HCEC 1CT (cell line): Measurements from ENCODE around the gene C3orf33.
A peak's percentile ranks its signal among the peaks of the same experiment; 100 is the strongest.

Experiments used
- DNase-seq: peaks from one replicate; pipeline ENCODE4 v3.0.0-alpha.2; 2017

The C3orf33 gene

DNA sequence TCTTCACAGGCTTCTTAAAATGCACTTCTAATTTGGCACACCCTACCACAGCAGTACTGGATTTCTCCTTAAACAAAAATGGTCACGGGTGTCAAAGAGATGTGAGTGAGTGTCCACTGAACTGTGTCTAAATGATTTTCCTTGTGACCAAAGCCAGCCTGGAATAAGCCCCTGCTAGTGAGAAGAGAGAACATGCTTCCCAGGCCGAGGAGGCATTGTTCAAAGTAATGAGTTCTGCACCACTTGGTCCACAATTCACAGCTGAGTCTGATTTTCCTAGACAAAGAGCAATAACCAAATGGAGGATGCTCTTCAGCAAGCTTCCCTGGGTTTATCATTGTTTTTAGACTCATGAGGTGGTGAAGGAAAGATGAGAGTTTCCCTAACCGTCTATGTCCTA lies 65.0 kb downstream of the C3orf33 start:
- DNase-seq = no peak

DNA sequence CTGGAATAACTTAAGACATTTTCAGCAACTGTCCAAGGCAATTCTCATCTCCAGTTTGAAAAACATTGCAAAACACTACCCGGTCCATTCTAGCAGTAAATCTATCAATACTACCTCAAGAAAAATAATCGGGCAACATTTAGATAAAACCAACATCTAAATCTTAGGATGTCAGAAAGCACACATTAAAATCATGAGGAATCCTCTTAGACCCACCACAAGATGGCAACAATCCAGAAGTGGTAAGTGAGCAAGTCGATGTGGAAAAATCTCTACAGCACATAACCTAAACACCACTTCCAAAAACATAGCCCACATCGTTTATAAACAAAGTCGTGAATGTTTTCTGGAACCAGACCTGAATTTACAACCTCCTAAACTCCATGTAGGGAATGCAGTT lies 66.9 kb downstream of the C3orf33 start:
- peak; percentile 5 for DNase-seq

DNA sequence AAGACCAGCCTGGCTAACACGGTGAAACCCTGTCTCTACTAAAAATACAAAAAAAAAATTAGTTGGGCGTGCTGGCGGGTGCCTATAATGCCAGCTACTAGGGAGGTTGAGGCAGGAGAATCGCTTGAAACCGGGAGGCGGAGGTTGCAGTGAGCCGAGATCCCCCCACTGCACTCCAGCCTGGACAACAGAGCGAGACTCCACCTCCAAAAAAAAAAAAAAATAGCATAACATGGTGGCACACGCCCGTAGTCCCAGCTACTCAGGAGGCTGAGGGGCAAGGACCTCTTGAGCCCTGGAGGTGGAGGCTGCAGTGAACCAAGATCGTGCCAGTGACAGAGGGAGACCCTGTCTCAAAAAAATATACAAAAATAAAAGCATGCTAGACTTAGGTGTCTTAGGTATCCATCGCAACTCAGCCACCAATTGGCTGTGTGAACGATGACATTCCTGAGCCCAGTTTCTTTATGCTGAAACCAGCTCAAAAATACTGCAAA lies 67.5 kb downstream of the C3orf33 start:
- no peak for DNase-seq

DNA sequence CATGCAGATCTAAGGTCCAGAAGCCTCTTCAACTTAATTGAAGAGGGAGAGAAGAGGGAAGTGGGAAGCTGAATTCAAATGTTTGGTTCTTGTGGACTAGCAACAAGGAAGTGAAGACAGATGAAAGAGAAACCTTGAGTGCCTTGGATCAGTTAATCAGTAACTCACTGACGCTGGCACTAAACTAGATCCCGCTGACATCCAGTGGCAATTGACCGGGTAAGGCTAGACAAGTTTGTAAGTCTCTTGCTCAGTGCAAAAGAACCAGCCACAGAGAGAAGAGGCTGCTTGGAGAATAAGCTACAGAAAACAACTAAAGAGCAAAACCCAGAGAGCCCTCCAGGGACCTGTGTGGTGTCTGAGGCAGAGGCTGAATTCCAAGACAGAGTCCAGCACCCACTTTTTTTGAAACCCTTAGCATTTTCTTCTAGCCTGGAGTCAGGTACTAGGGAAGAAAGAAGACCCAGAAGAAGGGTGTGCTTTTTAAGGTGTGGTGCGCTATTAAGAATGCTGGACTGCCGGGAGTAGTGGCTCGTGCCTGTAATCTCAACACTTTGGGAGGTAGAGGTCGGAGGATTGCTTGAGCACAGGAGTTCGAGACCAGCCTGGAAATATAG lies 68.1 kb downstream of the C3orf33 start:
- DNase-seq = no peak

DNA sequence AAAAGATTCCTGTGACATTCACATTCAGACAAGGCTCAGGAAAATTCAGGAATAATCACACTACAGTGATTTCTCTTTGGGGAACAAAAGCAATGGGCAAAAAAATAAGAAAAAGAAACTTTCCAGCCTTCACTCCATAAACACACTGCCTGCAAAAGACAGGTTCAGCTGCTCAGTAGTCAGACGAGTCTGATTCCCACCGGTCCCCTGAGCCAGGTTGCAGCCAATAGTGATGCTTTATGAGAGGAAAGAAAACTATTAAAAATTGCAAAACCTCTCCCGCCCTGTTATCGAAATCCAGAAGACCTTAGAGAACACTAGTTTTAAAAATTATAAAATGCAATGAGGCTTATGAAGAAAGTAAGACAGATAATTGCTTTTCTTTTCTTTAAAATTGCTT lies 69.7 kb downstream of the C3orf33 start:
- DNase-seq = no peak

DNA sequence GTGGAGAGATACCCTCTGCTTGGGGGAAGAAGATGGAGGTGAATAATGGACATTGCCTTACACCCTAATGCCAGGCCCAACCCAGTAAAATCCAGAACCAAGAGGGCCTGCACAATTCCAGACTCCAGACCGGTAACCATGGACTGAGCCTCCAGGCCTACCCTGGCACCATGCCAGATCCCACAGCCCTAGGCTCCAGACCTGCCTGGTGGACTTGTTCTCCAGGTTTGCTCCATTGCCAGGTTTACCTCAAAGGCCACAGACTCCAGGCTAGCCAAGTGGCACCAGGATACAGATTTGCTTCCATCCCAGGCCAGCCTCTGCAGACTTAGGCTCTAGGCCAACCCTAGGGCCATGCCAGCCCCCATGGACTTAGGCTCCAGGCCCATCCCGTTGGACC lies 75.2 kb downstream of the C3orf33 start:
- no peak for DNase-seq

DNA sequence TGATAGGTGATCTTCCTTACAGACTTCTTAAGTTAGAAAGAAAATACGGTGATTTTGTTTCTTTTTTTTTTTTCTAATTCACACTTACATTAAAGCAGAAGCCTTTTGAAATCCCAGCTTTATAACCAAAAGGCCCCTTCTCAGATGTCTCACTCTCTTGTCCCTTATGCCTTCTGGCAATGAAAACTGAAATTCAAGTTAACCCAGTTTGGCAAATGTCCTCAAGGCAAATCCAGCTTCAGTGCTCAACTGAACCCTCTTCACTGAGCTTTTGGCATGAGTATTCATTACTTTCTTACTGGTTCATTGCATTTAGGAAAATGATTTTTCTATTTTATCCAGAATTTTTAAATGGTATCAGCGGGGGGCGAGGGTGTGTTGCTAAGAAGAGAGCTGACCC lies 78.2 kb downstream of the C3orf33 start:
- no peak for DNase-seq

DNA sequence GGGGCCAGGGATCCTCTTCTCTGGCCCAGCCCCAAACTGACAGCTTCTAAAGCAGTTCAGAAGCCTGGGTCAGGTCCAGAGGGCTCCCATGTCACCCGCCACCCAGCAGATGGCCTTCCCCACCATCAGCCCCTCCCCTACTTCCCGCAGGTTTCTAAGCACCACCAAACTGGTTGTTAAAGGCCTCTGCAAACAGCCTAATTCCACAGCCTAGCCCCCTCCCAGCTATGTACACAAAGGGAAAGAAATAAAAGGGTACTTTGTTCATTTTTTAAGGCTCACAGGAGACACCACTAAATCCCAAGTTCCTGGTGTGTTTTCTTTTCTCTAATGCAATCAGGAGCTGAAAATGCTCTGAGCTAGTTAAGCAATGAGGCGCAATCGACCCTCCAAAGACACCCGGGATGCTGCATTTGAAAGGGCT lies 91.8 kb downstream of the C3orf33 start:
- DNase-seq = no peak
